ENCODE data around the gene BMAL1. TPM values are rescaled to one million over a fixed set of nuclear protein-coding genes. Genes with fewer than 3 reads are reported as not detected.

The BMAL1 gene
- total RNA-seq, 5 donors from 2014 or later (not counting 1 experiment from before 2014, with no cell fraction given): 67.9 to 99.2 (median 72.1) TPM

GRCh38 chr11:13259374-13259773, 18.2 kb upstream of the BMAL1 start:
- peak; percentile 52 to 76 (median 69) for ATAC-seq (replicated peaks in 1 of 4)

DNA sequence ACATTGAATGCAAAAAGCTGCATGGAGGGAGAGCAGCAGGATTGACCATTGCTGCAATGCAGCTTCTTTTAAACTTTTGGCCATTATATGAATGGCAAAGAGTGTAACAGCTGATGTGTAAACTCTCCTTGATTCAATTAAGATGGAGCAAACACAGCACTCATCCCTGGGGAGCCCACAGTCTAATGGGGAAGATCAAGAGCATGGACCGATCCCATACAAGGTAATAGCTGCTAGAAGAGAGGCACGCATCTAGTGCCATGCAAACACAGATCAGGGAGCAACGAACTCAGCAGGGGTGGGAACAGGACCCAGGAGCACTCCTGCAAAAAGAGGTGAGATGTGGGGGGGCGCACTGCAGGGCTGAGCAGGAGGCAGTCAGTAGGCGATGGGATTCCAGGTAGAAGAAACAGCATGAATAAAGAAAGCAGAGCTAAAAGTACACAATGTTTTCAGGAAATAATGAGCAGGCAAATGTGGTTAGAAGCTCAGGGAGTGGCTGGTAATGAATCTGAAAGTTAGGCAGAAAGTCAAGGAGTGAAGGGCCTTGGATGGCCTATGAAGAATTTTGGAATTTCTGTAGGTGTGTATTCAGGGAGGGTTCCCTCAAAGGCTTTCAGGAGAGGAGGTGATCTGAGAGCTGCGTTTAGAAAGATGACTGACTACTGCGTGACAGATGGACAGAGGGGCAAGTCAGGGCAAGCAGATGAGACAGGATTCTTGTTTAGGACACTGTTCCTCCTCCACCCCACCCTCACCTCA, 17.2 kb upstream of the BMAL1 start:
- H3K4me3 Mint-ChIP-seq: no peak overlapping the region
- 83% methylated on average over 7 of the region's 7 CpGs for WGBS (ENCODE audit: insufficient coverage)
- Histone ChIP-seq H3K27me3 (replicated peaks in 1 of 2; ENCODE audit: control insufficient read depth in 2 of 2, extremely low read depth in 1 of 2, insufficient read depth in 2 of 2, low read length in 1 of 2) (no peaks in the 10 kb centered on the region), H3K4me3 (ENCODE audit: control insufficient read depth in 1 of 2, extremely low read depth in 1 of 2, low read length in 1 of 2) (no peak overlapping the region), H3K9me3 (no peaks in the 10 kb centered on the region), H3K27ac (ENCODE audit: low read length) (no peak overlapping the region), H3K36me3 (ENCODE audit: control insufficient read depth in 2 of 2, extremely low read depth in 1 of 2, insufficient read depth in 1 of 2, low read length in 1 of 2) (no peaks in the 10 kb centered on the region), H3K4me1 (ENCODE audit: control insufficient read depth in 1 of 2, extremely low read depth in 1 of 2, insufficient read depth in 2 of 2, low read length in 2 of 2) (peaks cover 0 to 6% of the 10 kb centered on the region in 2 experiments)
- ATAC-seq (replicated peaks in 1 of 4) (no peak), DNase-seq (no peak)
- peaks cover 17 to 19% (median 17%) of the 10 kb centered on the region in 3 donors for H3K4me1 Mint-ChIP-seq
- CTCF ChIA-PET: interaction anchor here (0.8 to 2.3 kb wide), 3 partner anchors 12 to 22 kb away, joined by 3 to 5 read pairs (median 3); no protein-coding TSS in a partner anchor
- no peaks in the 10 kb centered on the region for H3K9me3 Mint-ChIP-seq
- H3K27me3 Mint-ChIP-seq: peaks cover 0 to 8% of the 10 kb centered on the region in 2 donors
- POLR2A ChIA-PET: no interaction called here
- H3K36me3 Mint-ChIP-seq: no peaks in the 10 kb centered on the region
- H3K27ac Mint-ChIP-seq: no peak overlapping the region

More at GRCh38 chr11:13259374-13259773, 18.2 kb upstream of the BMAL1 start:
- Histone ChIP-seq H3K4me3 (ENCODE audit: control insufficient read depth in 1 of 2, extremely low read depth in 1 of 2, low read length in 1 of 2) (no peak overlapping the region), H3K36me3 (ENCODE audit: control insufficient read depth in 2 of 2, extremely low read depth in 1 of 2, insufficient read depth in 1 of 2, low read length in 1 of 2) (no peaks in the 10 kb centered on the region), H3K4me1 (ENCODE audit: control insufficient read depth in 1 of 2, extremely low read depth in 1 of 2, insufficient read depth in 2 of 2, low read length in 2 of 2) (peaks cover 0 to 6% of the 10 kb centered on the region in 2 experiments), H3K27ac (ENCODE audit: low read length) (no peak overlapping the region), H3K27me3 (replicated peaks in 1 of 2; ENCODE audit: control insufficient read depth in 2 of 2, extremely low read depth in 1 of 2, insufficient read depth in 2 of 2, low read length in 1 of 2) (no peaks in the 10 kb centered on the region), H3K9me3 (no peaks in the 10 kb centered on the region)
- Mint-ChIP-seq H3K36me3 (no peaks in the 10 kb centered on the region), H3K27me3 (peaks cover 0 to 5% of the 10 kb centered on the region in 2 donors), H3K9me3 (no peaks in the 10 kb centered on the region), H3K27ac (peak overlapping the region; percentile 0 to 9), H3K4me1 (peaks cover 17 to 19% (median 17%) of the 10 kb centered on the region in 3 donors), H3K4me3 (peak overlapping the region in 1 of 3 donors; percentile 4)
- ChIA-PET POLR2A (no interaction called here), CTCF (no interaction called here)
- DNase-seq: peak in 1 of 35 experiments; percentile 13
- WGBS (ENCODE audit: insufficient coverage): 68% methylated on average over 3 of the region's 4 CpGs

- H3K4me1 ChIP-seq (ENCODE audit: control insufficient read depth in 1 of 2, extremely low read depth in 1 of 2, insufficient read depth in 2 of 2, low read length in 2 of 2): peaks cover 0 to 6% of the 10 kb centered on the region in 2 experiments
- peaks cover 17 to 19% (median 17%) of the 10 kb centered on the region in 3 donors for H3K4me1 Mint-ChIP-seq
- no peaks in the 10 kb centered on the region for H3K9me3 Mint-ChIP-seq
- no peak overlapping the region for H3K4me3 ChIP-seq (ENCODE audit: control insufficient read depth in 1 of 2, extremely low read depth in 1 of 2, low read length in 1 of 2)
- no peaks in the 10 kb centered on the region for H3K36me3 Mint-ChIP-seq
- CTCF ChIA-PET: interaction anchor here (0.5 to 2.3 kb wide), 4 partner anchors 12 to 100 kb away, joined by 3 to 5 read pairs (median 3); no protein-coding TSS in a partner anchor
- ATAC-seq (replicated peaks in 1 of 4) (no peak), DNase-seq (no peak)
- no peak overlapping the region for H3K27ac Mint-ChIP-seq
- H3K9me3 ChIP-seq: no peaks in the 10 kb centered on the region
- H3K27me3 Mint-ChIP-seq: peaks cover 0 to 12% of the 10 kb centered on the region in 2 donors
- peaks cover 0 to under 1% of the 10 kb centered on the region in 2 experiments for H3K27me3 ChIP-seq (replicated peaks in 1 of 2; ENCODE audit: control insufficient read depth in 2 of 2, extremely low read depth in 1 of 2, insufficient read depth in 2 of 2, low read length in 1 of 2)
- no peak overlapping the region for H3K27ac ChIP-seq (ENCODE audit: low read length)
- WGBS (ENCODE audit: insufficient coverage): 79% methylated on average over 10 of the region's 16 CpGs
- POLR2A ChIA-PET: no interaction called here
- H3K36me3 ChIP-seq (ENCODE audit: control insufficient read depth in 2 of 2, extremely low read depth in 1 of 2, insufficient read depth in 1 of 2, low read length in 1 of 2): no peaks in the 10 kb centered on the region
- no peak overlapping the region for H3K4me3 Mint-ChIP-seq
Measured at GRCh38 chr11:13260963-13261588, 16.5 kb upstream of the BMAL1 start.

GRCh38 chr11:13261591-13262061, 16.0 kb upstream of the BMAL1 start:
- no peaks in the 10 kb centered on the region for H3K36me3 Mint-ChIP-seq
- Histone ChIP-seq H3K36me3 (ENCODE audit: control insufficient read depth in 2 of 2, extremely low read depth in 1 of 2, insufficient read depth in 1 of 2, low read length in 1 of 2) (no peaks in the 10 kb centered on the region), H3K9me3 (no peaks in the 10 kb centered on the region), H3K4me1 (ENCODE audit: control insufficient read depth in 1 of 2, extremely low read depth in 1 of 2, insufficient read depth in 2 of 2, low read length in 2 of 2) (peaks cover 0 to 6% of the 10 kb centered on the region in 2 experiments), H3K27me3 (replicated peaks in 1 of 2; ENCODE audit: control insufficient read depth in 2 of 2, extremely low read depth in 1 of 2, insufficient read depth in 2 of 2, low read length in 1 of 2) (peaks cover 0 to 3% of the 10 kb centered on the region in 2 experiments), H3K4me3 (ENCODE audit: control insufficient read depth in 1 of 2, extremely low read depth in 1 of 2, low read length in 1 of 2) (no peak overlapping the region), H3K27ac (ENCODE audit: low read length) (no peak overlapping the region)
- H3K27ac Mint-ChIP-seq: no peak overlapping the region
- 93% methylated on average over 3 of the region's 8 CpGs for WGBS (ENCODE audit: insufficient coverage)
- no peaks in the 10 kb centered on the region for H3K9me3 Mint-ChIP-seq
- DNase-seq: no peak
- peaks cover 0 to 14% of the 10 kb centered on the region in 2 donors for H3K27me3 Mint-ChIP-seq
- ChIA-PET POLR2A (interaction anchor here in 1 of 2 donors (0.7 kb wide), 1 partner anchor 55 kb away, joined by 3 read pairs; no protein-coding TSS in a partner anchor), CTCF (interaction anchor here in 1 of 2 donors (0.5 to 2.3 kb wide), 2 partner anchors 24 to 100 kb away, joined by 3 to 5 read pairs; no protein-coding TSS in a partner anchor)
- ATAC-seq (replicated peaks in 1 of 4): no peak
- H3K4me3 Mint-ChIP-seq: no peak overlapping the region
- H3K4me1 Mint-ChIP-seq: peaks cover 17 to 19% (median 17%) of the 10 kb centered on the region in 3 donors

DNA sequence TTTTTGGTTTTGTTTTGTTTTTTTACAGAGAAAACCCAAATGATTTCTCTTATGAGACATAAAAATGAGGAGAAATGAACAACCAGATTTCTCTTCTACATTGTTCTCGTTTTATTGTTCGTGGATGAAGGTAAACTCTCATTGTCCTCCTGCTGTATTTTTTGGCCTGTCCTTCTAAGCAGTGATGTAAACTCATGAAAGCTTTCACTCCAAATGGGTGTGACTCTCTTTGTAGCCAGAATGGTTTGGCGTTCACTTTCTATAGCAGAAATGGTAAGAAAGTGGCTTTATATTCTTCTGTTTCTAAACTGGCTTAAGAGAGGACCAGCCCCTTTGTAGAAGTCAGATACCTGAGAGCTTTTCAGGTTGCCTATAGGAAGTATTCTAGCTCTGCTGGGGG, 15.5 kb upstream of the BMAL1 start:
- Histone ChIP-seq H3K9me3 (no peaks in the 10 kb centered on the region), H3K4me1 (ENCODE audit: control insufficient read depth in 1 of 2, extremely low read depth in 1 of 2, insufficient read depth in 2 of 2, low read length in 2 of 2) (peaks cover 0 to 6% of the 10 kb centered on the region in 2 experiments), H3K27ac (ENCODE audit: low read length) (no peak overlapping the region), H3K27me3 (replicated peaks in 1 of 2; ENCODE audit: control insufficient read depth in 2 of 2, extremely low read depth in 1 of 2, insufficient read depth in 2 of 2, low read length in 1 of 2) (peaks cover 0 to 3% of the 10 kb centered on the region in 2 experiments), H3K4me3 (ENCODE audit: control insufficient read depth in 1 of 2, extremely low read depth in 1 of 2, low read length in 1 of 2) (no peak overlapping the region), H3K36me3 (ENCODE audit: control insufficient read depth in 2 of 2, extremely low read depth in 1 of 2, insufficient read depth in 1 of 2, low read length in 1 of 2) (no peaks in the 10 kb centered on the region)
- peaks cover 0 to 14% of the 10 kb centered on the region in 2 donors for H3K27me3 Mint-ChIP-seq
- CTCF ChIA-PET: interaction anchor here in 1 of 2 donors (2.3 kb wide), 1 partner anchor 24 kb away, joined by 5 read pairs; no protein-coding TSS in a partner anchor
- WGBS (ENCODE audit: insufficient coverage): no CpG with 5 or more reads among the region's 3 CpGs
- no peak for DNase-seq
- ATAC-seq (replicated peaks in 1 of 4): no peak
- no peaks in the 10 kb centered on the region for H3K36me3 Mint-ChIP-seq
- no peaks in the 10 kb centered on the region for H3K9me3 Mint-ChIP-seq
- no peak overlapping the region for H3K4me3 Mint-ChIP-seq
- H3K27ac Mint-ChIP-seq: no peak overlapping the region
- POLR2A ChIA-PET: interaction anchor here in 1 of 2 donors (0.7 kb wide), 1 partner anchor 54 kb away, joined by 3 read pairs; no protein-coding TSS in a partner anchor
- peaks cover 17 to 19% (median 17%) of the 10 kb centered on the region in 3 donors for H3K4me1 Mint-ChIP-seq

DNA sequence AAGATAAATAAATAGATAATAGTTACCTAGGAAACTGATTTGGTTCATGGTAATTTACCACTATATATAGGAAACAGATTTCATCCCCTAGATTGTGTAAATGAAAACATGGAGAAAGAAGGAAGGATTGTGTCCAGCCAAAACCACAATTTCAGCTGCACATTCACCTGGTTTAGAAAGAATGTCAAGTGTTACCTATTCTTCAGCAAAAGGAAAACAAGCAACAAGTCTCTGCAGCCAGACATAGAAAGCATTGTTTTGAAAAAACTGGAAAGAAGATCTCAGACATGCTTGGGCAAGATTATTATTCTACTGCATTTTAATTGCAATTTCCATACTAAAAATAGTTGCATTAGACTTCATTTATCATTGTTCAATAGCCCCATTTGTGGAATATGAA, 8.8 kb upstream of the BMAL1 start:
- no peaks in the 10 kb centered on the region for H3K36me3 Mint-ChIP-seq

More for the DNA sequence above, 8.8 kb upstream of the BMAL1 start:
- ChIA-PET POLR2A (no interaction called here), CTCF (no interaction called here)
- no peak for ATAC-seq (replicated peaks in 1 of 4)
- Histone ChIP-seq H3K4me1 (ENCODE audit: control insufficient read depth in 1 of 2, extremely low read depth in 1 of 2, insufficient read depth in 2 of 2, low read length in 2 of 2) (no peaks in the 10 kb centered on the region), H3K27me3 (replicated peaks in 1 of 2; ENCODE audit: control insufficient read depth in 2 of 2, extremely low read depth in 1 of 2, insufficient read depth in 2 of 2, low read length in 1 of 2) (peaks cover 2 to 6% of the 10 kb centered on the region in 2 experiments), H3K4me3 (ENCODE audit: control insufficient read depth in 1 of 2, extremely low read depth in 1 of 2, low read length in 1 of 2) (no peak overlapping the region), H3K36me3 (ENCODE audit: control insufficient read depth in 2 of 2, extremely low read depth in 1 of 2, insufficient read depth in 1 of 2, low read length in 1 of 2) (no peaks in the 10 kb centered on the region), H3K27ac (ENCODE audit: low read length) (no peak overlapping the region), H3K9me3 (no peaks in the 10 kb centered on the region)
- Mint-ChIP-seq H3K4me3 (no peak overlapping the region), H3K9me3 (no peaks in the 10 kb centered on the region), H3K27ac (no peak overlapping the region), H3K27me3 (peaks cover 10 to 29% of the 10 kb centered on the region in 2 donors), H3K4me1 (peaks cover 0 to 2% (median 0%) of the 10 kb centered on the region in 3 donors)
- no peak for DNase-seq
